SU-DHL-6 (cell line): ENCODE data around the gene EIF4G1.

ENCODE experiments used
- CTCF ChIP-seq: fragments of 200-600 bp; sonication (generic); IDR thresholded peaks from one replicate; pipeline ENCODE4 v1.5.1; 2017; ENCODE audit warnings: antibody characterized with exemption, mild to moderate bottlenecking, low read length, moderate library complexity; ENCODE audit not compliant: insufficient read depth, poor library complexity, severe bottlenecking
- EZH2phosphoT487 ChIP-seq: fragments of 200-600 bp; sonication (generic), shearing (Covaris generic); conservative IDR thresholded peaks from 2 replicates; pipeline ENCODE4 v1.6.1; 2018; ENCODE audit warnings: mild to moderate bottlenecking, antibody characterized with exemption, low read length, moderate library complexity, mixed read lengths

DNA sequence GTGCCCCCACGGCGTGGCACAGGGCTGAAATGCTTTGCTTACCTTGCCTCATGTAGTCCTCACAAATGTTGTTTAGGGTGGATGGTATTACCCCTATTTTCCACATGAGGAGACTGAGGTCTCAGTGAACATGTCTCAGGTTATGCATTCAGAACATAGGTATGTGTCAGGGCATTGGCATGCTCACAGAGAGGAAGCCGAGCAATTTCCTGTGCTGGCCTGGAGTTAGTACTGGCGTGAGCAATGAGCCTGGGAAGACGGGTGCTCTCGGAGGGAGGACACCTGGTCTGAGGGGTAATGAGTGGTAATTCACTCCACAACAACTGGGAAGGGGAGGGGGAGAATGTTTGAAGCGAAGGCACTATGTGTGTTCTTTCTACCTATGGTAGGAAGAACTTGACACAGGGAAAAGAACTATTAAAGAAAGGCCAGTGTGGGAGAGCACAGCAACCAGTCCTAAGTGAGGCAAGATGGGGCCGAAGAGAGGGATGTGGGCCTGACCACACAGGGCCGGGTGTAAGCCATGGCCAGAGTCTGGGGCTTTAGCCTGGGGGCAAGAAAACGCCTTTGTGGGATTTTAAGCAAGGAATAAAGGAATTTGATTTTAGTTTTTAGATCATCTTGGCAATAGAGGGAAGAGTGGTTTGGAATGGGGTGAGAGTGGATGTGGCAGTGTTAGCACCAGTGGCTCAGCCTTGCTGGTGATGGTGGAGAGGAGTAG, 18.1 kb downstream of the EIF4G1 start:
- TF ChIP-seq CTCF = no peak
- no peak for TF ChIP-seq EZH2phosphoT487
